ENCODE results near the gene TNPO2.
A peak's percentile ranks its signal among the peaks of the same experiment; 100 is the strongest.
"Not testable (repeated sequence)": the region's sequence is repeated elsewhere in the genome, so short reads cannot be mapped to it uniquely, and the experiment has no call there.

TNPO2 gene

GRCh38 chr19:12703046-12703445, 20.7 kb downstream of the TNPO2 start:
- no peak for TF ChIP-seq CTCF (IDR thresholded peaks at IDR 0.05)
- Histone ChIP-seq H3K4me1 (ENCODE audit: control insufficient read depth in 1 of 2, insufficient read depth in 1 of 2, low read depth in 1 of 2, low read length in 1 of 2) (no peaks in the 10 kb centered on the region), H3K4me3 (ENCODE audit: low read depth in 1 of 2, low read length in 1 of 2) (no peak overlapping the region), H3K27ac (no peak overlapping the region), H3K27me3 (no peaks in the 10 kb centered on the region), H3K9me3 (no peaks in the 10 kb centered on the region), H3K36me3 (peaks cover 77% of the 10 kb centered on the region)

- Histone ChIP-seq H3K27me3 (no peaks in the 10 kb centered on the region), H3K9me3 (no peaks in the 10 kb centered on the region), H3K4me1 (ENCODE audit: control insufficient read depth in 1 of 2, insufficient read depth in 1 of 2, low read depth in 1 of 2, low read length in 1 of 2) (peaks cover 6 to 7% of the 10 kb centered on the region in 2 experiments), H3K36me3 (peaks cover 69% of the 10 kb centered on the region), H3K27ac (no peak overlapping the region), H3K4me3 (ENCODE audit: low read depth in 1 of 2, low read length in 1 of 2) (no peak overlapping the region)
- no peak for TF ChIP-seq CTCF (IDR thresholded peaks at IDR 0.05)
These were observed 22.0 kb downstream of the TNPO2 start for GRCh38 chr19:12701596-12702282.

GRCh38 chr19:12698138-12698537, 25.6 kb downstream of the TNPO2 start:
- H3K27ac ChIP-seq = peak overlapping the region; percentile 25
- H3K36me3 ChIP-seq = peaks cover 33% of the 10 kb centered on the region

GRCh38 chr19:12697425-12697824, 26.3 kb downstream of the TNPO2 start:
- H3K36me3 ChIP-seq = peaks cover 26% of the 10 kb centered on the region
- not testable (repeated sequence) for H3K9me3 ChIP-seq, H3K27me3 ChIP-seq
- peak overlapping the region; percentile 82 to 92 for H3K4me3 ChIP-seq (ENCODE audit: low read depth in 1 of 2, low read length in 1 of 2)
- H3K4me1 ChIP-seq (ENCODE audit: control insufficient read depth in 1 of 2, insufficient read depth in 1 of 2, low read depth in 1 of 2, low read length in 1 of 2) = peaks cover 13 to 16% of the 10 kb centered on the region in 2 experiments
- H3K27ac ChIP-seq = peak overlapping the region; percentile 89

More at GRCh38 chr19:12698138-12698537, 25.6 kb downstream of the TNPO2 start:
- TF ChIP-seq CTCF (IDR thresholded peaks at IDR 0.05) = no peak
- no peaks in the 10 kb centered on the region for H3K27me3 ChIP-seq
- H3K4me1 ChIP-seq (ENCODE audit: control insufficient read depth in 1 of 2, insufficient read depth in 1 of 2, low read depth in 1 of 2, low read length in 1 of 2) = peaks cover 13 to 16% of the 10 kb centered on the region in 2 experiments
- no peak overlapping the region for H3K4me3 ChIP-seq (ENCODE audit: low read depth in 1 of 2, low read length in 1 of 2)
- no peaks in the 10 kb centered on the region for H3K9me3 ChIP-seq

GRCh38 chr19:12696366-12697335, 27.1 kb downstream of the TNPO2 start, which contains the start of gene FBXW9:
Gene FBXW9 (minus strand): TSS chr19:12696631. CDS start chr19:12696581, 50 bp downstream.
- H3K36me3 ChIP-seq = peaks cover 18% of the 10 kb centered on the region
- no peak for TF ChIP-seq CTCF (IDR thresholded peaks at IDR 0.05)
- H3K4me1 ChIP-seq (ENCODE audit: control insufficient read depth in 1 of 2, insufficient read depth in 1 of 2, low read depth in 1 of 2, low read length in 1 of 2) = peaks cover 13 to 16% of the 10 kb centered on the region in 2 experiments
- peak within 1 kb of the TSS; percentile 89 for H3K27ac ChIP-seq
- H3K9me3 ChIP-seq = no peaks in the 10 kb centered on the region
- H3K27me3 ChIP-seq = no peaks in the 10 kb centered on the region
- H3K4me3 ChIP-seq (ENCODE audit: low read depth in 1 of 2, low read length in 1 of 2) = peak within 1 kb of the TSS; percentile 82 to 92
